Esophagus squamous epithelium (tissue), 5 donors: ENCODE data around the gene MCRS1. TPM values are rescaled to one million over a fixed set of nuclear protein-coding genes. Genes with fewer than 3 reads are reported as not detected.
"Not testable (repeated sequence)": the region's sequence is repeated elsewhere in the genome, so short reads cannot be mapped to it uniquely, and the experiment has no call there.

Source experiments
- DNase-seq: peaks from one replicate; lab custom pipeline; 2025; lab: John Stamatoyannopoulos, UW
- H3K27ac ChIP-seq, 4 donors: fragments of 200-600 bp; sonication (generic); one replicate each; pipeline ENCODE4 v1.5.1; 2016 to 2019; ENCODE audit warnings: mild to moderate bottlenecking in 1 of 4
- H3K27me3 ChIP-seq, 4 donors: fragments of 200-600 bp; sonication (generic); 1 replicate in 3 of 4; 2 replicates in 1 of 4; pipeline versions ENCODE4 v1.5.1 to v1.6.0; 2017 to 2021; ENCODE audit warnings: antibody characterized with exemption in 1 of 4
- H3K36me3 ChIP-seq, 3 donors: fragments of 200-600 bp; sonication (generic); one replicate each; pipeline ENCODE4 v1.5.1; 2016 to 2019
- H3K4me1 ChIP-seq, 3 donors: fragments of 200-600 bp; sonication (generic); one replicate each; pipeline ENCODE4 v1.5.1; 2017 to 2019
- H3K4me3 ChIP-seq, 4 donors: fragments of 200-600 bp; sonication (generic); 1 replicate in 3 of 4; 2 replicates in 1 of 4; pipeline ENCODE4 v1.5.1; 2016 to 2019; ENCODE audit warnings: mild to moderate bottlenecking in 2 of 4, moderate library complexity in 1 of 4
- H3K9me3 ChIP-seq, 3 donors: fragments of 200-600 bp; sonication (generic); one replicate each; pipeline ENCODE4 v1.5.1; 2016 to 2019
- CTCF ChIP-seq, 6 experiments: fragments of 450-650 bp in 4 of 6; fragments of 200-600 bp in 2 of 6; sonication (generic) in 2 of 6; IDR thresholded peaks; one replicate each; pipeline ENCODE4 v1.5.1; 2016 to 2019; ENCODE audit warnings: antibody characterized with exemption in 6 of 6, mild to moderate bottlenecking in 4 of 6, moderate library complexity in 4 of 6
- POLR2A ChIP-seq, 4 donors: fragments of 450-650 bp; IDR thresholded peaks; one replicate each; pipeline ENCODE4 v1.6.1; 2017; ENCODE audit warnings: antibody characterized with exemption in 4 of 4, mild to moderate bottlenecking in 4 of 4, moderate library complexity in 3 of 4
- WGBS, 2 donors: methylation state at CpG; one replicate each; pipeline ENCODE4 v1.1.5; 2018; 5-methylcytosine and 5-hydroxymethylcytosine counted together
- intact Hi-C: fragments of 100-400 bp; cut with DNase I; formaldehyde crosslinking; loops from one replicate; pipeline ENCODE4 v1.15.0; 2022
- total RNA-seq, 4 donors: library from RNA; depleted of rRNA; stranded (reverse); fragments of >200 nt; gene quantifications; one replicate each; pipeline ENCODE4 v1.1.0, GENCODE V29; 2016
- donor health status: DM: yes; HTN: yes; CAD: no.

Gene MCRS1
- total RNA-seq, 4 donors from 2014 or later = 38.8 to 54.2 (median 45.0) TPM

GRCh38 chr12:49609875-49610154, 41.9 kb upstream of the MCRS1 start:
- Histone ChIP-seq H3K27ac (no peak overlapping the region), H3K4me1 (no peaks in the 10 kb centered on the region), H3K27me3 (no peaks in the 10 kb centered on the region), H3K4me3 (no peak overlapping the region), H3K36me3 (no peaks in the 10 kb centered on the region), H3K9me3 (peaks cover 0 to 10% (median 0%) of the 10 kb centered on the region in 3 donors)
- no peak for TF ChIP-seq POLR2A (IDR thresholded peaks at IDR 0.05)
- TF ChIP-seq CTCF (IDR thresholded peaks at IDR 0.05) = no peak
- intact Hi-C loops = no loop called here
- 33% methylated on average over 1 of the region's 1 CpG; no CpG with 5 or more reads in 1 of the 2 donors for WGBS, 2 donors
- DNase-seq = no peak

GRCh38 chr12:49609059-49609874, 41.3 kb upstream of the MCRS1 start:
- Histone ChIP-seq H3K27me3 (no peaks in the 10 kb centered on the region), H3K4me3 (no peak overlapping the region), H3K4me1 (no peaks in the 10 kb centered on the region), H3K9me3 (peaks cover 0 to 10% (median 0%) of the 10 kb centered on the region in 3 donors), H3K27ac (no peak overlapping the region), H3K36me3 (no peaks in the 10 kb centered on the region)
- no peak for TF ChIP-seq CTCF (IDR thresholded peaks at IDR 0.05)
- TF ChIP-seq POLR2A (IDR thresholded peaks at IDR 0.05) = no peak
- 40 to 80% methylated on average over 1 to 2 of the region's 2 CpGs for WGBS, 2 donors
- no peak for DNase-seq
- intact Hi-C loops = no loop called here

- H3K27me3 ChIP-seq, H3K36me3 ChIP-seq, H3K4me1 ChIP-seq, H3K27ac ChIP-seq, H3K4me3 ChIP-seq, intact Hi-C loops, DNase-seq, H3K9me3 ChIP-seq: not testable (repeated sequence)
- 86 to 93% methylated on average over 4 of the region's 4 CpGs for WGBS, 2 donors
Observed at GRCh38 chr12:49605539-49605938, 37.6 kb upstream of the MCRS1 start, which contains the start of gene FAM186B. Gene FAM186B, minus strand, starts transcription at chr12:49605639. Its CDS starts 162 bp downstream, at chr12:49605477.

- no peak for DNase-seq
- intact Hi-C loops = no loop called here
- Histone ChIP-seq H3K27me3 (no peaks in the 10 kb centered on the region), H3K36me3 (no peaks in the 10 kb centered on the region), H3K9me3 (no peaks in the 10 kb centered on the region), H3K4me1 (no peaks in the 10 kb centered on the region), H3K4me3 (no peak overlapping the region), H3K27ac (no peak overlapping the region)
- TF ChIP-seq POLR2A (IDR thresholded peaks at IDR 0.05) (no peak), CTCF (IDR thresholded peaks at IDR 0.05) (no peak)
- WGBS, 2 donors = 64 to 73% methylated on average over 5 of the region's 5 CpGs
Observed at GRCh38 chr12:49604856-49605255, 36.9 kb upstream of the MCRS1 start.

GRCh38 chr12:49603721-49604120, 35.8 kb upstream of the MCRS1 start:
- Histone ChIP-seq H3K27ac (no peak overlapping the region), H3K4me3 (no peak overlapping the region), H3K36me3 (no peaks in the 10 kb centered on the region), H3K27me3 (no peaks in the 10 kb centered on the region), H3K9me3 (no peaks in the 10 kb centered on the region), H3K4me1 (no peaks in the 10 kb centered on the region)
- intact Hi-C loops = no loop called here
- DNase-seq = no peak
- WGBS, 2 donors = 56% methylated on average over 1 of the region's 1 CpG; no CpG with 5 or more reads in 1 of the 2 donors
- TF ChIP-seq POLR2A (IDR thresholded peaks at IDR 0.05) (no peak), CTCF (IDR thresholded peaks at IDR 0.05) (no peak)
